GM18858 (cell line): ENCODE results near the gene BPGM.
"Not testable (repeated sequence)": the region's sequence is repeated elsewhere in the genome, so short reads cannot be mapped to it uniquely, and the experiment has no call there.

Source experiments
- ATAC-seq: cut with Tn5 transposase; IDR thresholded peaks from one replicate; pipeline ENCODE4 v1.9.1; 2021; ENCODE audit not compliant: unreplicated experiment

Gene BPGM

DNA sequence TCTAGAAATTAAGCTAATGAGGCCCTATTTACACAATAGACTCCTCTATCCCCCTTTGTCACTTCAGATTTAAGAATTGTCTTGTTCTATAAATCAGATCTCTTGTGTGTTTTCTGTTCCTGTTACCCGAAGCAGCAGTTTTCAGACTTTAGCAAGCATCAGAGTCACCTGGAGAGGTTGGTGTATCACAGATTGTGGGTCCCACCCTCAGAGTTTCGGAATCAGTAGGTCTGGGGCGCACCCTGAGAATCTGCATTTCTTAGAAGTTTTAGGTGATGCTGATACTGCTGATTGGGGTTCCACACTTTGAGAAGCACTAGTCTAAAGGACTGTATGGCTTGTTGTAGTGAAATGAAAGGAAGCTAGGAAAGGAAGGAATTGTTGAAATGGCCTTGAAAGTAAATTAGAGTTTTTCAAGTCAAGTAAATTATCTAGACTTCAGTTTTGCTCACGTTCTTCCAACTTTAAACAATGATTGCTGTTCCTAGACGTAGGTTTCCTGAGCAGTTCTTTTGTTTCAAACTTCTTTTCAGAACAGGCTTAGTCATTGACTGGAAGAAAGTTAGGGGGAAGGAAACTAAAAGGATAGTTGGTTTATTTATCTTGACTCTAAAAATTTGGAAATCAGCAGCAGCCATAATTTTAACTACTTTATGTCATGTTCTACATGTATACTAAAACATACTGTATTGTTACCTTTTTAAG is 15.7 kb downstream of the BPGM start:
- ATAC-seq, result no peak

- ATAC-seq, result no peak
Observed at GRCh38 chr7:134662871-134663205, 16.2 kb downstream of the BPGM start.

DNA sequence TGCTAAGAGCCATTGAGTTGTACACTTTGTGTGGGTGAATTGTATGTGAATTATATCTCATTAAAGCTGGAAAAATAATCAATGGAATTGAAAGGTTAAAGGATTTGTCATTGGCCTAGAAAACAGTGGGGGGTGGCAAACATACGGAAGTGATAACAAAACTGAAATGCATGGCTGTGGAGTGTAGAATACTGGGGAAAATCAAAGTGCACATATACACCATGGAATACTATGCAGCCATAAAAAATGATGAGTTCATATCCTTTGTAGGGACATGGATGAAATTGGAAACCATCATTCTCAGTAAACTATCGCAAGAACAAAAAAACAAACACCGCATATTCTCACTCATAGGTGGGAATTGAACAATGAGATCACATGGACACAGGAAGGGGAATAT is 18.4 kb downstream of the BPGM start:
- ATAC-seq, result not testable (repeated sequence)

GRCh38 chr7:134667899-134668298 is 21.2 kb downstream of the BPGM start:
- no peak for ATAC-seq

DNA sequence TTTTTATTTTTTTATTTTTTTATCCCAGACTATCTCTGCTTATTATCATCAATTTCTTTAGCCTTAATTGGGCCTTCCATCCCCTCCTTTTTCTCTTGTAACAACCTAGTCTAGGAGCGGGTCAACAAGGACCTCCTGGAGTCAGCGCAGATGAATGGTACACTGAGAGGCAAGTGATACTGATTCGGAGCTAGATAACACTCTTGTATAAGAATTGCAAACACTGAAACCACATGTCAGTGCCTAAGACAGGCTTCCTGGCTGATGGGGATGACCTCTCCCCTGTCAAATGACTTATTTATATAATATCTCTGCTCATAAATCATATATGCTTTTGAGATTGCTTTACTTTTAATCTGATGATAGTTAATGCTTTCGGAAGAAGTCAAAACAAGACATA is 22.7 kb downstream of the BPGM start:
- no peak for ATAC-seq

GRCh38 chr7:134669845-134670373 is 23.3 kb downstream of the BPGM start:
- ATAC-seq, result peak; percentile 80

GRCh38 chr7:134671609-134672008 is 25.0 kb downstream of the BPGM start:
- no peak for ATAC-seq

DNA sequence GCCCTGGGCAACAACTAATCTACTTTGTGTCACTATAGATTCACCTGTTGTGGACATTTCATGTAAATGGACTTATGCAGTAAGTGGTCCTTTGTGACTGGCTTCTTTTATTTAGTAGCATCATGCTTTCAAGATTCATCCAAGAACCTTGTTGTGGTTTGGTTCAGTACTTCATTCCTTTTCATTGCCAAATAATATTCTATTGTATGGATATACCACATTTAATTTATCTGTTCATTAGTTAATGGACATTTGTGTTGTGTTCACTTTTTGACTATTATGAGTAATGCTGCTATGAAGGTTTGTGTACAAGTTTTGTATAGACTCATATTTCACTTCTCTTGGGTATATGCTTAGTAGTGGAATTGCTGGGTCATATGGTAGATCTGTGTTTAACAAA is 27.8 kb downstream of the BPGM start:
- no peak for ATAC-seq

DNA sequence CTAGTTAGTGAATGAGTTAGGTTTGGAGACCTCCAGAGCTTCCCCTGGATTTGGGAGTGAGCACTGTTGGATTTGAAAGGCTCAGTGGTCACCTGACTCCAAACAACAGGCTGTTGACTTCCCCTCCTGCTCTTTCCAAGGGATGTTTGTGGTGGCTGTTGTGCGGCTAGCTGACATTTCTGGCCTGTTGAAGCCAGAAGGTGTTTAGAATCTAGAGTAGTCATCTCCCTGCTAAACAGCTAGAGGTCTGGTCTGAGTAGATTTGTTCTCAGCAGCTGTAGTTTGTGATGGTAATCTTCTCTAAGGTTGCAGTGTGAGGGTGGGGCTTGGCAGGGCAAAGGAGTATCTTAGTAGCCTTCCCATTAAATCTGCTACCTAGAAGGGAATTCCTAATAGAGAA is 30.1 kb downstream of the BPGM start:
- no peak for ATAC-seq

GRCh38 chr7:134678115-134678514 is 31.5 kb downstream of the BPGM start:
- ATAC-seq, result no peak

DNA sequence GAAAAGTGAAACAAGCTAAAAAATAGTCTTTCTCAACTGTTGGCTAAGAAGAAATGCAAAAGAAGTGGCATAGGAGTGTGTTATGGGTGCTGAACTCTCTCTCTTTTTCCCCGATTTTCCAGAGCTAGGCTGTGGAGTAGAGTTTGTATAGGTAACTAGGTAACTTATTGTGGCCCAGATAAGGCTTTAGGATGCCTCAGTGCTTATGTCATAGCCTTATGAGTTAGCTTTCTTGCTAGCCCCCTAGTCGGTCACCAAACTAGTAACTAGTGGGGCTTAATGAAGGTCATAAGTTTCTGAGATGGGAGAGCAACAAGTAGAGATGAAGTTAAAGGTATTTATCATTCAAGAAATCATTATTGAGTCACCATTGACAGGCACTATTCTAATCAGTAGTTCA is 32.4 kb downstream of the BPGM start:
- ATAC-seq, result no peak

GRCh38 chr7:134684165-134684564 is 37.5 kb downstream of the BPGM start:
- no peak for ATAC-seq

- ATAC-seq, result no peak
Observed at GRCh38 chr7:134685250-134685649, 38.6 kb downstream of the BPGM start.

DNA sequence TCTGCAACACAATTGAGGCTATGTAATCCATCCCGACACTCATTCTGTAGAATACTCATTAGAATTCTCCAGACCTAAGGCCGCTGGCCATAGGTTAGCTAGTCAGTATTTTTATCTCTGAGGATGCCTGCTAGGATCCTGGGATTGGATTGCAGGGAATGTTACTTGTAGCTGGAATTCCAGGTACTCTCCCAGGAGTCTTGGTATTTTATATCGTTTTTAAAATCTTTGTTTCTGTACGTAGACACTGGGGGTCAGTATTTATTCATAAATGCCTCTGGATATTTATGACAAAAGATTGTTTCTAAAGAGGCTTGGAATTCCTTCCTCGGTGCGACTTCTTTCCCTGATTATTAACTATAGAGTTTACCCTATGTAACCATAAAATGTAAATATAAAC is 40.1 kb downstream of the BPGM start:
- ATAC-seq, result no peak

- not testable (repeated sequence) for ATAC-seq
Observed at GRCh38 chr7:134689550-134689949, 42.9 kb downstream of the BPGM start.

GRCh38 chr7:134690016-134690415 is 43.4 kb downstream of the BPGM start:
- ATAC-seq, result no peak

DNA sequence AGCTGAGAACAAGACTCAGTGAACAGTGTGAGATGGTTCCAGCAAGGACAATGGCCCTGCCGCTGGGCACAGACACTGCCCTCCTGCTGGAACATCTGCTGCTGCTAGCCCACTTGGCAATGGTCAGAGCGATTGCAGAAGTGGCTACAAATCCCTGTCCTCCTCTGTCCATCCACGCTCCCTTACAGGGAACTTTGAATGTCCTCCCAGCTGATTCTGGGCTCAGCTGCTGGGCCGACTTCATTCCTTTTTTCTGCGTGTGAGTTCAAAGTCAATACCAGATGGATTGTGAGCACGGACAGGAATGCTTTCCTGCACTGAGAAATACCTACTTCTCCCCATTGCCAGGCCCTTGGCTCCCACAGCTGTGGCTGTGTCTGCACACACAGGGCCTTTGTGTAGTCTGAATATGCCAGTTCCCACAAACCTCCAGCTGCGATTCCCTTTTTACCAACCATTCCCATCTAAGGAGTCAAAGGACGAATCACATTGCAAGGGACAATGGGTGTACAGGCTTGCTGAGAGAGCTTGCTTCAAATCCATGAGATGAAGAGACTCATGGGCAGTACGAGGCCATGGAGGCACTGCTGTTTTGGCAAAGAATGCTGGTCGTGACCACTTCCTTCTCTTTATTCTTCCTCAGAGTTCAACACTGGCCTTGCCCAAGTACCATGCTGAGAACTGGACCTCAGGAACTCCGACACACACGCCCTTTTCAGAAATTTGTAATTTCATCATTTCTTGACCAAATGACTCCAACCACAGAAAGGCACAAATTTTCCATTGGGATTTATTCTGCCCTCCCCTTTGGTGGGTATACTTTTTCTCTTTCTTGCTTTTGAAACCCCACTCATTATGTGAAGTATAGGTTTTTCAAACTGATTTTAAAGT is 44.2 kb downstream of the BPGM start:
- no peak for ATAC-seq

GRCh38 chr7:134691546-134692343 is 45.1 kb downstream of the BPGM start:
- ATAC-seq, result no peak

GRCh38 chr7:134692344-134692705 is 45.7 kb downstream of the BPGM start:
- no peak for ATAC-seq

GRCh38 chr7:134693256-134693655 is 46.6 kb downstream of the BPGM start:
- ATAC-seq, result no peak

GRCh38 chr7:134694299-134694698 is 47.6 kb downstream of the BPGM start:
- no peak for ATAC-seq
